Neural cell (in vitro differentiated cells): ENCODE data around the gene SEC61B. TPM values are rescaled to one million over a fixed set of nuclear protein-coding genes. Genes with fewer than 3 reads are reported as not detected.

Experiments
- H2AFZ ChIP-seq: fragments of 200-600, 300-800 bp; sonication (generic), shearing (Covaris generic); 2 replicates; pipeline ENCODE4 v1.6.0; 2014; ENCODE audit warnings: low read depth, mild to moderate bottlenecking, antibody characterized with exemption, low read length, moderate library complexity
- H3F3A ChIP-seq: fragments of 200-600 bp; shearing (Covaris generic); 2 replicates; pipeline ENCODE4 v1.6.1; 2016; ENCODE audit warnings: mild to moderate bottlenecking, moderate library complexity, mixed read lengths, antibody characterized with exemption, low read length; ENCODE audit not compliant: insufficient read depth, poor library complexity, severe bottlenecking
- H3K27ac ChIP-seq: fragments of 200-600, 300-800 bp; sonication (generic), shearing (Covaris generic); 2 replicates; pipeline ENCODE4 v1.5.1; 2014; ENCODE audit warnings: mild to moderate bottlenecking, low read length, moderate library complexity
- H3K27me3 ChIP-seq: fragments of 300-800, 200-600 bp; sonication (generic), shearing (Covaris generic); 2 replicates; pipeline ENCODE4 v1.6.0; 2014; ENCODE audit warnings: mild to moderate bottlenecking, low read depth, low read length, moderate library complexity; ENCODE audit not compliant: insufficient read depth
- H3K36me3 ChIP-seq: fragments of 300-800, 200-600 bp; sonication (generic), shearing (Covaris generic); 2 replicates; pipeline ENCODE4 v1.5.1; 2014; ENCODE audit warnings: mild to moderate bottlenecking, antibody characterized with exemption, low read length, moderate library complexity; ENCODE audit not compliant: insufficient read depth
- H3K4me2 ChIP-seq: fragments of 300-800, 200-600 bp; sonication (generic), shearing (Covaris generic); 2 replicates; pipeline ENCODE4 v1.6.0; 2014; ENCODE audit warnings: mild to moderate bottlenecking, low read length
- H3K4me3 ChIP-seq: fragments of 300-800, 200-600 bp; sonication (generic), shearing (Covaris generic); 2 replicates; pipeline ENCODE4 v1.5.1; 2014; ENCODE audit warnings: mild to moderate bottlenecking, low read length, moderate library complexity
- H3K79me2 ChIP-seq: fragments of 200-600 bp; shearing (Covaris generic); replicated peaks from 2 replicates; pipeline ENCODE4 v1.6.0; 2014; ENCODE audit warnings: mild to moderate bottlenecking, low read length, moderate library complexity; ENCODE audit not compliant: insufficient read depth
- H3K9ac ChIP-seq: fragments of 300-800, 200-600 bp; sonication (generic), shearing (Covaris generic); 2 replicates; pipeline ENCODE4 v1.6.1; 2016; ENCODE audit warnings: mild to moderate bottlenecking, low read length, mixed read lengths
- H3K9me2 ChIP-seq: fragments of 200-600 bp; shearing (Covaris generic); 2 replicates; pipeline ENCODE4 v1.6.1; 2016; ENCODE audit warnings: mild to moderate bottlenecking, low read length, mixed read lengths; ENCODE audit not compliant: insufficient read depth
- H3K9me3 ChIP-seq: fragments of 200-600, 300-800 bp; sonication (generic), shearing (Covaris generic); 2 replicates; pipeline ENCODE4 v1.6.1; 2016; ENCODE audit warnings: mild to moderate bottlenecking, mixed run types, low read length, moderate library complexity, mixed read lengths
- H4K20me1 ChIP-seq: fragments of 200-600 bp; shearing (Covaris generic); 2 replicates; pipeline ENCODE4 v1.6.1; 2016; ENCODE audit warnings: mild to moderate bottlenecking, mixed run types; ENCODE audit not compliant: insufficient read depth
- EP300 ChIP-seq: fragments of 450-650 bp; conservative IDR thresholded peaks from 2 replicates; pipeline ENCODE4 v1.6.1; 2014; ENCODE audit warnings: antibody characterized with exemption, mild to moderate bottlenecking, moderate library complexity; ENCODE audit not compliant: poor library complexity, severe bottlenecking
- EZH2 ChIP-seq: fragments of 200-600, 300-800 bp; shearing (Covaris generic), sonication (generic); IDR thresholded peaks from 2 replicates; pipeline ENCODE4 v1.6.1; 2014; ENCODE audit warnings: antibody characterized with exemption, low read length, borderline replicate concordance, mild to moderate bottlenecking; ENCODE audit not compliant: insufficient read depth, poor library complexity, severe bottlenecking
- MXI1 ChIP-seq: fragments of 450-650 bp; conservative IDR thresholded peaks from 2 replicates; pipeline ENCODE4 v1.6.1; 2014; ENCODE audit warnings: antibody characterized with exemption, mild to moderate bottlenecking; ENCODE audit not compliant: poor library complexity, severe bottlenecking
- POLR2AphosphoS5 ChIP-seq: IDR thresholded peaks from 2 replicates; pipeline ENCODE4 v1.6.1; 2012
- RAD21 ChIP-seq: fragments of 450-650 bp; conservative IDR thresholded peaks from 2 replicates; pipeline ENCODE4 v1.6.1; 2014; ENCODE audit warnings: antibody characterized with exemption, mild to moderate bottlenecking, moderate library complexity
- SMC3 ChIP-seq: fragments of 450-650 bp; conservative IDR thresholded peaks from 2 replicates; pipeline ENCODE4 v1.6.1; 2014; ENCODE audit warnings: antibody characterized with exemption, mild to moderate bottlenecking, moderate library complexity; ENCODE audit not compliant: poor library complexity
- TAF1 ChIP-seq: IDR thresholded peaks from 2 replicates; pipeline ENCODE4 v1.6.1; 2012; ENCODE audit warnings: low read depth
- polyA plus RNA-seq: library from polyadenylated mRNA; depleted of rRNA; stranded (reverse); fragments of >200 nt; gene quantifications from 2 replicates; pipeline ENCODE4 v1.2.3, GENCODE V29; 2014
- TF ChIP-seq, protein P1 (sequence below): IDR thresholded peaks from 2 replicates; pipeline ENCODE4 v1.6.1; 2012; ENCODE audit warnings: borderline replicate concordance
- TF ChIP-seq, protein P2 (sequence below): fragments of 450-650 bp; IDR thresholded peaks from 2 replicates; pipeline ENCODE4 v1.5.1; 2014; ENCODE audit warnings: antibody characterized with exemption, mild to moderate bottlenecking, moderate library complexity; ENCODE audit not compliant: poor library complexity, severe bottlenecking

Gene SEC61B
- polyA plus RNA-seq, 1 donor from 2014 or later: 203 TPM

DNA sequence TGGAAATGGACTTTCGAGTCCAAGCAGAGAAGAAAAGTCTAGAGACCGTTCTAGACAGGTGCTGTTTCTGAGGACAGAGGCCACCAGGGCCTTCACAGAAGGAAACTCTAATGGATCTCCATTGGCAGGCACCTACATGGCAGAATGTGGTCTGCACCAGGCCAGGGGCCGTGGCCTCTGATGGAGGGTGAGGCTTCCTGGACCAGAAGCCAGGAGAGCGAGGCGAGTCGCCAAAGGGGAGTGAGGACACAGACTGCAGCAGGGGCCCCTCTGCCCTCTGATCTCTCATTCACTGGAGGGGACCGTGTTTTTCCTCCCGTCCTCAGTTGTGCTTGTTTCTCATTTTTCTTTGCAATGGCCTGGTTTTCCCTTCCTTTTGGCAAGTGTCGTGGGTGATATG, 41.4 kb upstream of the SEC61B start:
- Histone ChIP-seq H2AFZ (no peak overlapping the region), H3K27me3 (no peaks in the 10 kb centered on the region), H4K20me1 (no peaks in the 10 kb centered on the region), H3K9me2 (no peaks in the 10 kb centered on the region), H3F3A (no peaks in the 10 kb centered on the region), H3K36me3 (no peaks in the 10 kb centered on the region), H3K9me3 (no peaks in the 10 kb centered on the region), H3K4me3 (no peak overlapping the region), H3K27ac (no peak overlapping the region), H3K9ac (no peak overlapping the region), H3K4me2 (no peak overlapping the region), H3K79me2 (no peaks in the 10 kb centered on the region)
- TF ChIP-seq POLR2AphosphoS5: no peak
- no peak for TF ChIP-seq SMC3
- TF ChIP-seq, protein P1, sequence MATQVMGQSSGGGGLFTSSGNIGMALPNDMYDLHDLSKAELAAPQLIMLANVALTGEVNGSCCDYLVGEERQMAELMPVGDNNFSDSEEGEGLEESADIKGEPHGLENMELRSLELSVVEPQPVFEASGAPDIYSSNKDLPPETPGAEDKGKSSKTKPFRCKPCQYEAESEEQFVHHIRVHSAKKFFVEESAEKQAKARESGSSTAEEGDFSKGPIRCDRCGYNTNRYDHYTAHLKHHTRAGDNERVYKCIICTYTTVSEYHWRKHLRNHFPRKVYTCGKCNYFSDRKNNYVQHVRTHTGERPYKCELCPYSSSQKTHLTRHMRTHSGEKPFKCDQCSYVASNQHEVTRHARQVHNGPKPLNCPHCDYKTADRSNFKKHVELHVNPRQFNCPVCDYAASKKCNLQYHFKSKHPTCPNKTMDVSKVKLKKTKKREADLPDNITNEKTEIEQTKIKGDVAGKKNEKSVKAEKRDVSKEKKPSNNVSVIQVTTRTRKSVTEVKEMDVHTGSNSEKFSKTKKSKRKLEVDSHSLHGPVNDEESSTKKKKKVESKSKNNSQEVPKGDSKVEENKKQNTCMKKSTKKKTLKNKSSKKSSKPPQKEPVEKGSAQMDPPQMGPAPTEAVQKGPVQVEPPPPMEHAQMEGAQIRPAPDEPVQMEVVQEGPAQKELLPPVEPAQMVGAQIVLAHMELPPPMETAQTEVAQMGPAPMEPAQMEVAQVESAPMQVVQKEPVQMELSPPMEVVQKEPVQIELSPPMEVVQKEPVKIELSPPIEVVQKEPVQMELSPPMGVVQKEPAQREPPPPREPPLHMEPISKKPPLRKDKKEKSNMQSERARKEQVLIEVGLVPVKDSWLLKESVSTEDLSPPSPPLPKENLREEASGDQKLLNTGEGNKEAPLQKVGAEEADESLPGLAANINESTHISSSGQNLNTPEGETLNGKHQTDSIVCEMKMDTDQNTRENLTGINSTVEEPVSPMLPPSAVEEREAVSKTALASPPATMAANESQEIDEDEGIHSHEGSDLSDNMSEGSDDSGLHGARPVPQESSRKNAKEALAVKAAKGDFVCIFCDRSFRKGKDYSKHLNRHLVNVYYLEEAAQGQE: no peak
- TF ChIP-seq EP300: no peak
- TF ChIP-seq, protein P2, sequence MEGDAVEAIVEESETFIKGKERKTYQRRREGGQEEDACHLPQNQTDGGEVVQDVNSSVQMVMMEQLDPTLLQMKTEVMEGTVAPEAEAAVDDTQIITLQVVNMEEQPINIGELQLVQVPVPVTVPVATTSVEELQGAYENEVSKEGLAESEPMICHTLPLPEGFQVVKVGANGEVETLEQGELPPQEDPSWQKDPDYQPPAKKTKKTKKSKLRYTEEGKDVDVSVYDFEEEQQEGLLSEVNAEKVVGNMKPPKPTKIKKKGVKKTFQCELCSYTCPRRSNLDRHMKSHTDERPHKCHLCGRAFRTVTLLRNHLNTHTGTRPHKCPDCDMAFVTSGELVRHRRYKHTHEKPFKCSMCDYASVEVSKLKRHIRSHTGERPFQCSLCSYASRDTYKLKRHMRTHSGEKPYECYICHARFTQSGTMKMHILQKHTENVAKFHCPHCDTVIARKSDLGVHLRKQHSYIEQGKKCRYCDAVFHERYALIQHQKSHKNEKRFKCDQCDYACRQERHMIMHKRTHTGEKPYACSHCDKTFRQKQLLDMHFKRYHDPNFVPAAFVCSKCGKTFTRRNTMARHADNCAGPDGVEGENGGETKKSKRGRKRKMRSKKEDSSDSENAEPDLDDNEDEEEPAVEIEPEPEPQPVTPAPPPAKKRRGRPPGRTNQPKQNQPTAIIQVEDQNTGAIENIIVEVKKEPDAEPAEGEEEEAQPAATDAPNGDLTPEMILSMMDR: no peak
- no peak for TF ChIP-seq RAD21
- no peak for TF ChIP-seq TAF1
- no peak for TF ChIP-seq MXI1
- no peak for TF ChIP-seq EZH2

DNA sequence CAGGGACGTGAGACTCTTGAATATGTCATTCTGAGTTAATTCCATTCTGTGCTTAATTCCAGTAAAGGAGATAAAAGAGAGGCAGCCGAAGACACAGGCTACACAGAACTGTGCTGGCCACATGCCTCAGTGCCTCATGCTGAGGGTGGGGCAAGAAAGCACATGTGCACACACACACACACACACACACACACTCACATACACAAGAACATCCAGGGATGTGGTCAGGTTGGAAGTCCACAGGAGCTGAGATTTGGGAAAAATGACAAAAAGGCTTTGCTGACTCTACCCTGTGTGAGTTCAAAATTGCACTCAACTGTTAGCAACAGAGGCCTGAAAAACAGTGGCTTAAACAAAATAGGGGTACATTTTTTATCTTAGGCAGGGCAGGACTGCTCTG, 40.9 kb upstream of the SEC61B start:
- H2AFZ ChIP-seq: no peak overlapping the region
- no peak overlapping the region for H3K27ac ChIP-seq
- no peak overlapping the region for H3K4me2 ChIP-seq
- no peak overlapping the region for H3K4me3 ChIP-seq
- no peaks in the 10 kb centered on the region for H3K36me3 ChIP-seq
- no peaks in the 10 kb centered on the region for H3F3A ChIP-seq
- no peaks in the 10 kb centered on the region for H4K20me1 ChIP-seq
- TF ChIP-seq SMC3: no peak
- TF ChIP-seq, protein P1: no peak
- no peak for TF ChIP-seq EZH2
- no peak for TF ChIP-seq EP300
- TF ChIP-seq, protein P2: no peak
- no peaks in the 10 kb centered on the region for H3K9me3 ChIP-seq
- no peaks in the 10 kb centered on the region for H3K27me3 ChIP-seq
- no peaks in the 10 kb centered on the region for H3K9me2 ChIP-seq
- no peak overlapping the region for H3K9ac ChIP-seq
- no peaks in the 10 kb centered on the region for H3K79me2 ChIP-seq
